Astrocyte of the cerebellum (primary cell): ENCODE results near the gene HEMK1.

Source experiments
- DNase-seq: peaks from one replicate; pipeline ENCODE4 v3.0.0-alpha.2; 2011; ENCODE audit warnings: low read depth
- H3K4me3 ChIP-seq: 2 replicates; pipeline ENCODE4 v1.5.1; 2011; ENCODE audit warnings: mild to moderate bottlenecking, low read depth, low read length, moderate library complexity
- CTCF ChIP-seq: IDR thresholded peaks from 2 replicates; pipeline ENCODE4 v1.5.1; 2012; ENCODE audit warnings: low read length, low read depth, moderate library complexity, mild to moderate bottlenecking; ENCODE audit errors: missing control alignments
- in situ Hi-C: cut with HindIII; loops from 2 replicates; pipeline ENCODE4 v1.10.0; 2017; ENCODE audit warnings: low sequenced_read_pairs

The HEMK1 gene

GRCh38 chr3:50573566-50574443 lies 4.5 kb downstream of the HEMK1 start:
- no peak for TF ChIP-seq CTCF

GRCh38 chr3:50574444-50574831 lies 5.1 kb downstream of the HEMK1 start:
- no peak for TF ChIP-seq CTCF
- no peak overlapping the region for H3K4me3 ChIP-seq
- DNase-seq, result no peak

More at GRCh38 chr3:50573566-50574443, 4.5 kb downstream of the HEMK1 start:
- in situ Hi-C loops, result loop anchor here (5.0 kb wide), 1 partner anchor 33 kb away; no protein-coding TSS in a partner anchor
- no peak for DNase-seq
- no peak overlapping the region for H3K4me3 ChIP-seq

GRCh38 chr3:50575372-50575771 lies 6.0 kb downstream of the HEMK1 start:
- H3K4me3 ChIP-seq, result no peak overlapping the region
- in situ Hi-C loops, result no loop called here
- DNase-seq, result no peak
- TF ChIP-seq CTCF, result no peak

More at GRCh38 chr3:50574444-50574831, 5.1 kb downstream of the HEMK1 start:
- in situ Hi-C loops, result loop anchor here (5.0 kb wide), 1 partner anchor 33 kb away; no protein-coding TSS in a partner anchor

GRCh38 chr3:50577348-50577747 lies 8.0 kb downstream of the HEMK1 start:
- no peak for DNase-seq
- no peak for TF ChIP-seq CTCF
- in situ Hi-C loops, result no loop called here
- H3K4me3 ChIP-seq, result no peak overlapping the region

GRCh38 chr3:50580683-50581458 lies 11.5 kb downstream of the HEMK1 start:
- TF ChIP-seq CTCF, result no peak
- H3K4me3 ChIP-seq, result no peak overlapping the region
- in situ Hi-C loops, result no loop called here
- no peak for DNase-seq

- no peak for DNase-seq
- no peak for TF ChIP-seq CTCF
- in situ Hi-C loops, result no loop called here
- H3K4me3 ChIP-seq, result no peak overlapping the region
Observed at GRCh38 chr3:50581459-50581842, 12.1 kb downstream of the HEMK1 start.
